Duodenal mucosa (tissue), 2 donors: ENCODE results near the gene MEG3.

Source experiments
- H3K27ac ChIP-seq: one replicate; pipeline ENCODE4 v1.7.0; 2013; ENCODE audit warnings: low read depth, low read length
- H3K27me3 ChIP-seq, 2 donors: one replicate each; pipeline ENCODE4 v1.7.0; 2013; ENCODE audit warnings: low read length in 2 of 2, control low read depth in 1 of 2; ENCODE audit not compliant: insufficient read depth in 2 of 2, control insufficient read depth in 1 of 2
- H3K36me3 ChIP-seq, 2 donors: one replicate each; pipeline ENCODE4 v1.7.0; 2013; ENCODE audit warnings: low read length in 2 of 2, control low read depth in 1 of 2; ENCODE audit not compliant: insufficient read depth in 2 of 2, control insufficient read depth in 1 of 2
- H3K4me1 ChIP-seq, 2 donors: one replicate each; pipeline ENCODE4 v1.7.0; 2013; ENCODE audit warnings: low read length in 2 of 2, control low read depth in 1 of 2; ENCODE audit not compliant: insufficient read depth in 2 of 2, control insufficient read depth in 1 of 2
- H3K4me3 ChIP-seq, 2 donors: one replicate each; pipeline ENCODE4 v1.7.0; 2013; ENCODE audit warnings: low read length in 2 of 2, low read depth in 1 of 2
- H3K9ac ChIP-seq, 2 donors: one replicate each; pipeline ENCODE4 v1.7.0; 2013; ENCODE audit warnings: low read length in 2 of 2, low read depth in 1 of 2
- H3K9me3 ChIP-seq, 2 donors: one replicate each; pipeline ENCODE4 v1.7.0; 2013; ENCODE audit warnings: low read length in 2 of 2, control low read depth in 1 of 2; ENCODE audit not compliant: control insufficient read depth in 1 of 2

Gene MEG3

DNA sequence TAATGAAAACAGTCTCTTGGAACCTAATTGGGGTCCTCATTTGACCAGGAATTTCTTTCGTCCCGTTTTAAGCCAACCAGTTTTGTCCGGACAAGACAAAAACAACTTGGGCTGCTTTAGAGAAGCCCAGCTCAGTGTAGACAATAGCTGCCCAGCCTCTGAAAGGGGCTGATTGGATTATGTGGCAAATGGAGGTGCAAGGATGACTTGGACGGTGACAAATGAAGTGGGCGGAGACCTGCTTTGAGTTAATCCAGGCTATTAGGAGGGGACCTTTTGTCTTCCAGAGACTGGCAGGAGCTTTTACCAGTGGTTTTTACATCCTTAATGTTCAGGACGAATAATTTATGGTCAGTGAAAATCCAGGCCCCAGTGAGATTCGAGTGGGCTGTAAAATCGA is 4.8 kb downstream of the MEG3 start:
- Histone ChIP-seq H3K27ac (no peak overlapping the region), H3K27me3 (peaks cover 0 to 13% of the 10 kb centered on the region in 2 donors), H3K9me3 (no peaks in the 10 kb centered on the region), H3K9ac (no peak overlapping the region), H3K4me3 (no peak overlapping the region), H3K4me1 (no peaks in the 10 kb centered on the region), H3K36me3 (no peaks in the 10 kb centered on the region)

DNA sequence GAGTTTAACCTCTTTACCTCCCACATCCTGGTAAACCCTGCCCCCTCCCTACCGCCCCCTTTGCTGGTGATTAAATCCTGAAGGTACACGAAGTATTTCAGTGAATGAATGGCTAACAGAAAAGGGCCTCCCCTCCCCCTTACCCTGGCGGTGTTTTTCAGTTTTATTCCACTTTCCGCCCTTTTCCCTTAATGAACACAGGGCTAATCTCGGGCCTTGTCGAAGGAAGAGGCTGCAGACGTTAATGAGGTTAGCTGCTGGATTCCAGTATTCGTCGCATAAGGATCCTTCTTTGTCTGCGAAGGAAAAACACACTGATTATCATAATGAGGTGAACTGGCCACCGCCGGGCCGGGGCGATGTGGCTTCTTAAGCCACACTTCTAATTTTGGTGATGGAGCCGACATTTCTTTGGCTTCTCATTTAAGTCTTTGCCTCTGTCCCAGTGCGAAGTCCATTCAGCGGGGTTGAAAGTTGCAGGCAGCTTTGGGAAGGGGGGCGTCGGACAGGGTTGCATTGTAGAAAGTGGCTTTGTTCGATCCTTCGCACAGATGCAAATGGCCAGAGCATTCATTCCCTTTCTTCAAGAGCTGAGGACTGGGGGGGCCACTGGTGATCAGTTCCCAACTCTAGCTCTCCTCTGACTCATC is 6.5 kb downstream of the MEG3 start:
- H3K9me3 ChIP-seq = no peaks in the 10 kb centered on the region
- no peaks in the 10 kb centered on the region for H3K36me3 ChIP-seq
- peaks cover 0 to 13% of the 10 kb centered on the region in 2 donors for H3K27me3 ChIP-seq
- H3K27ac ChIP-seq = no peak overlapping the region
- no peak overlapping the region for H3K9ac ChIP-seq
- H3K4me3 ChIP-seq = no peak overlapping the region
- no peaks in the 10 kb centered on the region for H3K4me1 ChIP-seq

DNA sequence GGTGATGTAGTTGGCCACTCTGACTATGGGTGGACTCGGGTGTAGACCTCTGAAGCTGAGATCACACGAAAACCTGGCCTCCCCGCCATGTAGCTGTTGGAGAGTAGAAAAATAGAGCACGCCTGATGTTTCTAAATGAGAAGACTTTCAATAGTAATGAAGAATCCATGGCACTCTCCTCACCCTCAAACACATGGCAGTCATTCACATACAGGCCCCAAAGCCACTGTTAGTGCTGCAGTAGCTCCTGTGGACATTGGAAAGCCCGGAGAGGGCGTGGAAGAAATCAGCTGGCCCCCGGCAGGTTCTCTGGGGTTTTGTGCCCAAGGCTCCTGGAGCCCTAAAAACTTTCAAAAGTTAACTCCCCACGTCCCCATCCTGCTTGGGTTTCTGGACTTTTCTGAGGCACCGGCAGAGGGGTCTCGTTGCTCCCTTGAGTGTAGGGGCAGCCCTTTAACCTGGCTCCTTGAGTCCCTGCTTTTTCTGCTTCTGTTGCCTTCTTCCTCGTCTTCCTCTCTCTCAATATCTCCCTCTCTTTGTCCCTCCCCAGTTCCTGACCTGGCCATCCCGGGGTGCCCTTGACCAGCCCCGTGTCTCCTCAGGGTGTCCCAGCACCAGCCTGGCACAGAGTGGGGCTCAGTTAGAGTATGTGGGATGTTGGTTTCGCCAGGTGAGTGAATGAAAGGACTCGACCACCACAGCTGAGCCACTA is 8.3 kb downstream of the MEG3 start:
- Histone ChIP-seq H3K4me3 (no peak overlapping the region), H3K27me3 (peaks cover 0 to 13% of the 10 kb centered on the region in 2 donors), H3K4me1 (no peaks in the 10 kb centered on the region), H3K36me3 (no peaks in the 10 kb centered on the region), H3K27ac (no peak overlapping the region), H3K9me3 (no peaks in the 10 kb centered on the region), H3K9ac (no peak overlapping the region)

DNA sequence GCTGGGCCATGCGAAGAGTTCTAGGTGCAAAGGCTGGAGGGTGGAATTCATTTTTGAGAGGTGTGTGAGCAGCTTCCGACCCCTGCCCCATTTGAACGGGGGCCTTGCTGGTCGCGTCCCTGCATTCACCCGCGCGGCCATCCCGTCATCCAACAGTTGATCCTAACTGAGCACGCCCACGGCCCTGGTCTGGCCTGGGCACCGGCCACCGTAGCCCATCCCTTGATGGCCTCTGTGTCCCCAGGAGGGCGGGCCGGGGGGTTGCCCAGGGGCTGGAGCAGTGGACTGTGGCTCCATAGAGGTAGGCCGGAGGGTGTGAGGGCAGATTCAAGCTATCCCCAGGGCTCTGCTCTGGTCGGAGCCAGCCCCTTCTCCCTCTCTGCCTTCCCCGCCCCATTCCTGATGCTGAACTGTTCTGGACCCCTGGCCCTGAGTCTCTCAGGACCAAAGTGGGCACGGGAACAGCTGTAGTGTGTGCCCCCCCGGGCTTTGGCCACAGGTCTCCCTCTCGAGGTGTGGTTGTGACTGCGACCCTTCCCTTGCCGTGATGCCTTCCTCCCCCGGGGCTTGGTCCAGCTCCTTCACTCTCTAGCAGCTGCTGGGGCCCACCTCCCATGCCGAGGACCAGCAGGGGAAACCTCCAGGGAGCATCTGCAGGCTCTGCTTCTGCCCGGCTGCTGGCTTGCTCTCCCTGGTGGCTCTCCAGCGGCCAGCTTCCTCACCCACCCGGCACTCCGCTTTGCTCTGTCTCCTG is 9.1 kb downstream of the MEG3 start:
- Histone ChIP-seq H3K4me1 (no peaks in the 10 kb centered on the region), H3K27me3 (peaks cover 0 to 6% of the 10 kb centered on the region in 2 donors), H3K27ac (no peak overlapping the region), H3K36me3 (no peaks in the 10 kb centered on the region), H3K4me3 (no peak overlapping the region), H3K9me3 (no peaks in the 10 kb centered on the region), H3K9ac (no peak overlapping the region)

DNA sequence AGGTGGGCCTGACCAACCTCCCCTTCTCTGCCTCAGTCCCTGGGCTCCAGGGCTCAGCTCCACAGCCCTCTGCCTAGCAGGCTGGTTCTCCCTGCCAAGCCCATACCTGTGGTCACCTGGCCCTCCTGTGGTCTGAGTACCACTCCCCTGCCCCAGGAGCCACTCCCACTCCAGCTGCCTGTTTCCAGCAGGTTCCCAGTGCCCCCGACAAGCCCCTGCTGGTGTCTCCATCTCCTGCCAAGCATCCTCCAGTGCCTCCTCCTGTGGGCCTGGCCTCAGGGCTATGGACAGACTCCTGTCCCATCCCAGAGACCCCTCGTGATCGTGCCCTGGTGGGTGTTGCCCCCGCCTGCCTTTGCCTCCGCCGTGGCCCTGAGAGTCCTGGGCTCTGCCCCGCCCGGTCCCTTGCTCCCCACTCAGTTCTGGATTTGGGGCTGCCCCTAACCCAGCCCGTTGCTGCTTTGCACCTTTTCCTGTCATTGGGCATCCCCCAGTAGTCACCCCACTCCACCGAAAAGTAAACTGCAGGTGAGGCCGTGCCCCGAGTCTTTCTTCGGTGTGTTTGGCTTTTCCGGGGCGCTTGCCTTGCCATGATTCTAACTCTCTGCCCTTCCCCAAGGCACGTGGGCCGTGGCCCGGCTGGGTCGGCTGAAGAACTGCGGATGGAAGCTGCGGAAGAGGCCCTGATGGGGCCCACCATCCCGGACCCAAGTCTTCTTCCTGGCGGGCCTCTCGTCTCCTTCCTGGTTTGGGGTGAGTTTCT is 9.8 kb downstream of the MEG3 start:
- no peaks in the 10 kb centered on the region for H3K4me1 ChIP-seq
- H3K27ac ChIP-seq = no peak overlapping the region

DNA sequence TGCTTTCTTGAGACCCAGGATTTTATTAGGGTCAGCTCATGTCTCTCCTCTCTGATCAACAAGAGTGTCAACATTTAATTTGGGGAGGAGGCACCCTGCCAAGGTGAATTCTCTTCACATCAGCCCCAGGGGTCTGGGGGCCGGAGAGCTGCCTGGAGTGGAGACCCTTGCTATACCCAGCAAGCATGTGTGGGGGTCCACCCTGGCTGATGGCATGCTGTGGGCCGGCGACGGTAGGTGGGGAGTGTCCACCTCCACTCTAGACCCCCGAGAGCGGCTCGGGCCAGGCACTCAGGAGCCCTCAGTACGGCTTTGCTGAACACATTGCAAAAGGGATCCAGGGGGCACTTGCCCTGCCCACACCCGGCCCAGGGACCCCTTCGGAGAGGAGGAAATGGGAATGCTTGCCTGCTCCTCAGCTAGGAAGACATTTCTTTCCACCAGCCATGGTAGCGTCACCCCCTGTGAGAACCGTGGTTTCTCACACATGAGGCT is 10.4 kb downstream of the MEG3 start:
- H3K36me3 ChIP-seq = no peaks in the 10 kb centered on the region
- H3K27ac ChIP-seq = no peak overlapping the region
- H3K4me3 ChIP-seq = no peak overlapping the region
- no peaks in the 10 kb centered on the region for H3K4me1 ChIP-seq
- peaks cover 0 to 5% of the 10 kb centered on the region in 2 donors for H3K27me3 ChIP-seq
- H3K9ac ChIP-seq = no peak overlapping the region
- H3K9me3 ChIP-seq = no peaks in the 10 kb centered on the region

More for the DNA sequence above, 9.8 kb downstream of the MEG3 start:
- Histone ChIP-seq H3K9me3 (no peaks in the 10 kb centered on the region), H3K4me3 (no peak overlapping the region), H3K9ac (no peak overlapping the region), H3K36me3 (no peaks in the 10 kb centered on the region), H3K27me3 (peaks cover 0 to 5% of the 10 kb centered on the region in 2 donors)

DNA sequence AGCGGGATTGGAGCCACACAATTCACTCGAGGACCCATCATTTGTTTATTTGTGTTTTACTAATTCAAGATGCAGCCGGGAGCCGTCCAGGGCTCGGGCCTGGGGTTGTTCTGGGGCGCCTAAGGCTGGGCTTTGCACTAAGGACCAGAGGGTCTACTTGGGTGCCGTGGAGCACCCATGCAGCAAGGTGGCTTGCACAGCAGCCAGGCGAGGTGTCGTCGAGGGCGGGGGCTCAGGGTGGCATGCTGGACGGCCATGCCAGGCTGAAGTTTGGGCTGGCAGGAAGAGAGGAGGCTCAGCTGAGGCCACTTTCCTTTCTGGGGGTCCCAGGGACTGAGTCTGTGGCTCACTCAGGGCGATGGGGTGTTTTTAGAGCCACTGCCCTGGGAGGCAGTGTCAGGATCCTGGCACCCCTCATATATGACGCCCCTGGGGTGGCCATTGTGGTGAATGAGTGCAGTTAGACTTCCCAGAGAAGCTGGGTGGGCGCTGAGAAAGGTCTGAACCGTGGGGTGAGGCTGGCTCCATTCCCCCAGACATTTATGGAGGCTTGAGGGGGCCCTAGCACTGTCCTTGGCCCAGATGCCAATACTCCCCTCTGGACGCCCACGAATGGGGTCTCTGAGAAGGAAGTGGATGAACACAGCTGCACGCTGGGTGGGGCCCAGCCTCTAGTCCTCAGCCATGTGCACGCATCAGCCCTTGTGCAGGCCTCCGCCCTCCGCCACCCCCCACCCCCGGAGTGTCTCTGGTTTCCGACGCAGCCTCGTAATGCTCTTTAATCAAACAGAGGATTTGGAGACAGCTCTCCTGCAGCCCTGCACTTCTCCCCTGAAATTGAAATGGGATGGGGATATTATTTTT is 11.3 kb downstream of the MEG3 start:
- Histone ChIP-seq H3K27ac (no peak overlapping the region), H3K27me3 (peaks cover 0 to 5% of the 10 kb centered on the region in 2 donors), H3K9ac (no peak overlapping the region), H3K4me1 (no peaks in the 10 kb centered on the region), H3K4me3 (no peak overlapping the region), H3K36me3 (no peaks in the 10 kb centered on the region), H3K9me3 (no peaks in the 10 kb centered on the region)

DNA sequence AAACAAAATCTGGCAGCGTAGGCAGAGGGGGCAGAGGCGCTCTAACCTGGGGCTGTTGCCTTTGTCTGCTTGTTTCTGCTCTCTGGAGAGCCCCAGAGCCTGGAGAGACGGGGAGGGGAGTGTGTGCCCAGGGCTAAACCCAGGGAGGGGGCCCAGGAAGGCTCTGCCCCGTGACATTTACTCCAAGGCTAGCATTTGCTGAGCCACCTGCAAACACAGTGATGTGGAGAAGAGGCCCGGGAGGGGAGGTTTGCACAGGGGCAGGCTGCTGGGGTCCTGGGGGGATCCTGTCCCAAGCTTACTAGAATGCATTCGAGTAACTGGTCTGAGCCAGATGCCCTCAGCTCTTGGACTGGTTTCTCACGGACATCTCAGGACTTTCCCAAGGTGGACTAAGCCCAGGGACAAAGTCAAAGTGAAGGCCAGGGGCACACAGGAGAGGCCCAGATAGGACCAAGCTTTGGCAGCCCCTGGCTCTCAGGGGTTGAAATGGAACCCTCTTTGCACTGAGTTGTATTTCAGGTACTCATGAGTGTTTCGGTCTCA is 12.0 kb downstream of the MEG3 start:
- Histone ChIP-seq H3K27me3 (peaks cover 0 to under 1% of the 10 kb centered on the region in 2 donors), H3K4me3 (no peak overlapping the region), H3K4me1 (no peaks in the 10 kb centered on the region), H3K9me3 (no peaks in the 10 kb centered on the region), H3K36me3 (no peaks in the 10 kb centered on the region), H3K27ac (no peak overlapping the region), H3K9ac (no peak overlapping the region)
